GM12892 (cell line): ENCODE results near the gene POLR3H.
A peak's percentile ranks its signal among the peaks of the same experiment; 100 is the strongest.

ENCODE experiments used
- DNase-seq: peaks from one replicate; pipeline ENCODE4 v3.0.0; 2011; ENCODE audit not compliant: insufficient read length
- FAIRE-seq: peaks from 2 replicates; lab custom pipeline; 2011; peaks lifted over from hg19 to GRCh38; lab: Jason Lieb, UNC
- POLR2A ChIP-seq: IDR thresholded peaks from 2 replicates; pipeline ENCODE4 v1.6.1; 2011; ENCODE audit warnings: low read depth, low read length, control low read depth
- POLR2AphosphoS5 ChIP-seq: IDR thresholded peaks from 2 replicates; pipeline ENCODE4 v1.6.1; 2011; ENCODE audit warnings: low read depth, low read length, control low read depth
- TAF1 ChIP-seq: IDR thresholded peaks from 2 replicates; pipeline ENCODE4 v1.6.1; 2011; ENCODE audit warnings: low read depth, mild to moderate bottlenecking, control low read depth, low read length, borderline replicate concordance

POLR3H gene

DNA sequence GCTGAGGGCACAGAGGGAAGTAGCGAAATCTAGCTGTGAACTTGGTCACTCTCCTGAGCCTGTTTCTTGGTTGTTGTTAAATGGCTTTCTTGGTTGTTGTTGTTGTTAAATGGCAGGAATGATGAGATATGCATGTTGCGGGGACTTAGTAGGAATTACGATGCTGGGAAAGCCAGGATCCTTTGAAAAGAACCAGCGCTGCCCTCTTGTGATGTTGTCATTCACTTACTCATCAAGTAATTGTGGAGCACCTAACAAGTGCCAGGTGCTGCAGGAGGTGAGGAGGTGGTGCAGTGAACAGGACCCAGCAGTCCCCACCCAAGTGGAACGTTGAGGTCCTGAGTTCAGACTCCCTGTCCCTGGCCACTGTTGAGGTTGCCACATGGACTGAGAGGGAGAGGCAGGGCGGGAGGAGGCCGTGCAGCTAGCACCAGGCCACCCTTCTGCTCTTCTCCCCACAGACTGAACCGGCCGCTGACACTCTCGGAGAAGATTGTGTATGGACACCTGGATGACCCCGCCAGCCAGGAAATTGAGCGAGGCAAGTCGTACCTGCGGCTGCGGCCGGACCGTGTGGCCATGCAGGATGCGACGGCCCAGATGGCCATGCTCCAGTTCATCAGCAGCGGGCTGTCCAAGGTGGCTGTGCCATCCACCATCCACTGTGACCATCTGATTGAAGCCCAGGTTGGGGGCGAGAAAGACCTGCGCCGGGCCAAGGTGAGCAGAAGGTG, 36.8 kb downstream of the POLR3H start:
- FAIRE-seq (no peak), DNase-seq (no peak)
- TF ChIP-seq POLR2A (no peak), TAF1 (no peak), POLR2AphosphoS5 (no peak)

GRCh38 chr22:41505511-41506220, 38.6 kb downstream of the POLR3H start:
- FAIRE-seq (peak; percentile 73), DNase-seq (no peak)
- no peak for TF ChIP-seq TAF1
- TF ChIP-seq POLR2AphosphoS5 = no peak
- TF ChIP-seq POLR2A = no peak

- FAIRE-seq = no peak
- DNase-seq = no peak
- TF ChIP-seq POLR2A (no peak), POLR2AphosphoS5 (no peak)
These were observed 39.5 kb downstream of the POLR3H start for GRCh38 chr22:41504816-41505215.

DNA sequence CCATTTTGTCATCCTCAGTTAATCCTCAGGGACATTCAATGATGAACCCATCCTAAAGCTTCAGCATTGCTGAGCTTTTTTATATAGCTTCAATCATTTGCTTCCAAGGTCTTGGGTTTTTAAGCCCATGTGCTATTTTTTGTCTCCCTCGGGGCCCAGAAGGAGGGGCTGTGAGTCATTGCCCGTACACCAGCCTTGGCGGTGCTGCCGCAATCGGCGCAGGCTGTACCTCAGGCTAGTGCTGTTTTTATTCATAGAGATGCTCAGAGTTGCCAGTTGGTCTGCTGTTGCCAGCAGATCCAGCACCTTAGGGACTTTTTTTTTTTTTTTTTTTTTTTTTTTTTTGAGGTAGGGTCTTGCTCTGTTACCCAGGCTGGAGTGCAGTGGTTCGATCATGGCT, 39.9 kb downstream of the POLR3H start:
- FAIRE-seq (peak; percentile 30), DNase-seq (no peak)
- TF ChIP-seq TAF1 = no peak
- no peak for TF ChIP-seq POLR2AphosphoS5
- TF ChIP-seq POLR2A = no peak

DNA sequence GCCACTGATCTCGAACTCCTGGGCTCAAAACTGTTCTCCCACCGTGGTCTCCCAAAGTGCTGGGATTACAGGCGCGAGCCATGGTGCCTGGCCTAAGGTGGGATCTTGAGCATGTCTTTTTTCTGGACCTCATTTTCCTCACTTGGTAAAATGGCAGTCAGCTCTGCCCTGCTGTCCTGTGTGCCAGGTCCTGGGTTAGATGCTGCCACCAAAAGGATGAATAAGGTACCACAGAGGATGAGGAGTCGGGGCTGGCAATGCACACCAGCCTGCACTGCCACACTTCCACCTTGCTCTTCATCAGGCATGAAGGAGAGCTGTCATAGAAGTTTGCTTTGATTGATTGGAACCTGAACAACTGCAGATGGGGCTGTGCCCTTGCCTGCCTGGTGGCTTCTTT, 43.1 kb downstream of the POLR3H start:
- peak; percentile 87 for FAIRE-seq
- DNase-seq = no peak
- no peak for TF ChIP-seq POLR2A
- no peak for TF ChIP-seq POLR2AphosphoS5
- no peak for TF ChIP-seq TAF1

DNA sequence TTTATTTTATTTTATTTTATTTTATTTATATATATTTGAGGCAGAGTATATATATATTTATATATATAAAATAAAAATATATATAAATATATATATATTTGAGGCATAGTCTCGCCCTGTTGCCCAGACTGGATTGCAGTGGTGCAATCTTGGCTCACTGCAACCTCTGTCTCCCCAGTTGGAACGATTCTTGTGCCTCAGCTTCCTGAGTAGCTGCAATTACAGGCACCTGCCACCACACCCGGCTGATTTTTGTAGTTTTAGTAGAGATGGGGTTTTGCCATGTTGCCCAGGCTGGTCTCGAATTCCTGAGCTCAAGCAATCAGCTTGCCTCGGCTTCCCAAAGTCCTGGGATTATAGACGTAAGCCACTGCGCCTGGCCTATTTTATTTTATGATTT, 44.0 kb downstream of the POLR3H start:
- TF ChIP-seq POLR2AphosphoS5 (no peak), POLR2A (no peak)
- no peak for FAIRE-seq
- no peak for DNase-seq

- FAIRE-seq (no peak), DNase-seq (no peak)
- TF ChIP-seq POLR2AphosphoS5 = no peak
- TF ChIP-seq TAF1 = no peak
- TF ChIP-seq POLR2A = no peak
These were observed 44.5 kb downstream of the POLR3H start for GRCh38 chr22:41499624-41500280.

DNA sequence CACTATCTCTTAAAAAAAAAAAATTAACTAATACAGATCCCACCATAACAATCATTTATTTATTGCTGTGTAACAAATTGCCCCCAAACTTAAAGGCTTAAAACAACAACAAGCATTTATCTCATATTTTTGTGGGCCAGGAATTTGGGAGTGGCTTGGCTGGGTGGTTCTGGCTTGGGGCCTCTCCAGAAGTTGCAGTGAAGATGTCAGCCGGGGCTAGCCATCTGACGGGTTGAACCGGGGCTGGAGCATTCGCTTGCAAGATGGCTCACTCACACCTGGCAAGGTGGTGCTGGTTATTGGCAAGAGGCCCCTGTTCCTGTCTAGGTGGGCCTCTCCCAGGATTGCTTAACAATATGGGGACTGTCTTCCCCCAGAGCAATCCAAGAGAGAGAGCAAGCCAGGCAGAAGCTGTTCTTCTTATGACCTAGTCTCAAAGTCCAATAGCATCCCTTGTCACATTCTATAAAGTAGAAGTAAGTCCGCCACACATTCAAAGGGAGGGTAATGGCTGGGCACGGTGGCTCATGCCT, 45.9 kb downstream of the POLR3H start:
- FAIRE-seq (no peak), DNase-seq (no peak)
- no peak for TF ChIP-seq TAF1
- no peak for TF ChIP-seq POLR2A
- no peak for TF ChIP-seq POLR2AphosphoS5

- no peak for DNase-seq
- no peak for FAIRE-seq
These were observed 52.7 kb downstream of the POLR3H start for GRCh38 chr22:41491374-41492100.

GRCh38 chr22:41488596-41489385, 55.5 kb downstream of the POLR3H start:
- no peak for FAIRE-seq
- no peak for TF ChIP-seq POLR2A
- no peak for TF ChIP-seq TAF1
- TF ChIP-seq POLR2AphosphoS5 = no peak
- DNase-seq = no peak

More at GRCh38 chr22:41491374-41492100, 52.7 kb downstream of the POLR3H start:
- no peak for TF ChIP-seq POLR2AphosphoS5
- TF ChIP-seq POLR2A = no peak
- no peak for TF ChIP-seq TAF1

DNA sequence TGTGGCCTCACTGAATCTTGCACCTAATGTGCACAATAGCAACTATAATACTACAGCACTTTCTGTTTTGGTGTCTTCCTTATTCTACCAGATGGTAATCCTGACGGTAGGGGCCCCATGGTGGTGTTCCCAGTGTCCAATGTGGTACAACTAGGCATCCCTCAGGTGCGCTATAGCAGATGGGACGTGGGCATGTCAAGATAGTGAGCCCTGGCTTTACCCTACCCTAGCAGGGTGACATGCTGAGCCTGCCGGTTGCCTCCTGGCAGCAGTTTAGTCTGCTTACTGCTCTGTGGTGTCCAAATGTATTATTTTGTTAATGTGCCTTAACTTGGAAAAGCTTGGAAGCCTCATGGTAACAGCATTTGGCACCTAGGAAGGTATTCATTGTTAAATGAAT, 56.2 kb downstream of the POLR3H start:
- DNase-seq (no peak), FAIRE-seq (no peak)
- TF ChIP-seq TAF1 (no peak), POLR2AphosphoS5 (no peak), POLR2A (no peak)
